G401 (cell line): ENCODE measurements around the gene SLC9A2. TPM values are rescaled to one million over a fixed set of nuclear protein-coding genes. Genes with fewer than 3 reads are reported as not detected.
A peak's percentile ranks its signal among the peaks of the same experiment; 100 is the strongest.

ENCODE experiments used
- DNase-seq: peaks from one replicate; pipeline ENCODE4 v3.0.0-alpha.2; 2015; ENCODE audit warnings: low spot score
- in situ Hi-C: cut with HindIII; loops from 2 replicates; pipeline ENCODE4 v1.10.0; 2016; ENCODE audit warnings: low sequenced_read_pairs, mixed read lengths
- total RNA-seq: library from RNA; depleted of rRNA; stranded (reverse); fragments of >200 nt; shearing (Covaris generic); gene quantifications from 2 replicates; pipeline ENCODE4 v1.2.3, GENCODE V29; 2014

The SLC9A2 gene
- total RNA-seq, 1 experiment from 2014 or later = not detected

GRCh38 chr2:102615620-102616436 is 3.5 kb upstream of the SLC9A2 start:
- peak; percentile 22 for DNase-seq
- in situ Hi-C loops = no loop called here

- DNase-seq = no peak
- in situ Hi-C loops = no loop called here
These were observed 620 bp upstream of the SLC9A2 start for GRCh38 chr2:102618452-102619413.

DNA sequence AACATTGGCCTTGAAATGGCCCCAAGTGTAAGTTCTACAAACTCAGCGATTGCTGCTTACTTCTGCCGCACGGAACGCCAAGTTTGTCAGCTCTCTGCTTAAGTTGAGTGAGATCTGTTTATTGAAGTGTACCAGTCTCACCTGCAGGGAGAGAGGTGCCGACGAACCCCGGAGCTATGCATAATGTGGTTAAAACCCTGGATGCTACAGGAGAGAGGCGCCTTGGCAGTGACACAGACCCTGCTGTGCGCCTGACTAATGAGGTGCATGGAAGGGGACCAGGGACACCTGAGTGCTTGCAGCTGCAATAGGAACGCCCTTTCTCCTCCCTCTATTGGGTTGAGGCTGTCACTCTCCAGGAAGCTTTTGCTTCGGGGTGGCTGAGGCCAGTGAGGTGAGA is 979 bp downstream of the SLC9A2 start:
- in situ Hi-C loops = no loop called here
- DNase-seq = no peak

- no peak for DNase-seq
- in situ Hi-C loops = no loop called here
These were observed 2.3 kb downstream of the SLC9A2 start for GRCh38 chr2:102621630-102622029.

DNA sequence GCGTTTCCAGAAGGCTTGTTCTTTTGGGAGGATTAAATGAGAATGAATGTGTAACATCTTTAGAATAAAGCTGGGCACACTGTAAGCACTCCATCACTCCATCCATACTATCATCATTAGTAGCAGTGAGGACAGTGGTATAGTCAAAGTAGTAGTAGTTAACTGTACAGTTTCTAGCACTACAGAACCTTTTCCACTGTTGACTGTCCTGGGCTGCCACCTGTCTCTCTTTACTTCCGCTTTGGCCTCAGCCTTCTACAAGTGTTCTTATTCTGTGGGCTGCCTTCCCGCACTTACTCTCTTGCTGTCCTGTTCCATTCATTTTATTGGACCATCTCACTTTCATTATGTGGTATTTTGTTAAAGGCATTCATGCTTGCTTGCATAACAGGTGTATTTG is 3.3 kb downstream of the SLC9A2 start:
- no peak for DNase-seq
- in situ Hi-C loops = no loop called here

DNA sequence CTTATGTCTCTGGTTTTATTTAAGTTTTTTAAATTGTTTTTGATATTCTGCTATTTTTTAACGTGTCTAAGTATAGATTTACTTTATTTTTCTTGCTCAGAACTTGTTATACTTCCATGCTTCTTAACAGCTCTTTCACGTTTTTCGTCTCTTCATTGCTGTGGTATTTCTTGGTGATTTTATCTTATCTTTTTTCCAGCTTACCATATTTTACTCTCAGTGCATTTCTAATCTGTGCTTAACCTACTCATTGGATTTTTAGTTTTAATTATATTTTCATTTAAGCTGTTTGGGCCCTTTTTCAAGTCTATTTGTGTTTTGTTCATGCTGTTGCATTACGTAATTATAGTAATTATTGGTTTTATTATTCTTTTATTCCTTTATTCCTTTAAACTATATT is 11.1 kb downstream of the SLC9A2 start:
- DNase-seq = no peak
- in situ Hi-C loops = no loop called here

DNA sequence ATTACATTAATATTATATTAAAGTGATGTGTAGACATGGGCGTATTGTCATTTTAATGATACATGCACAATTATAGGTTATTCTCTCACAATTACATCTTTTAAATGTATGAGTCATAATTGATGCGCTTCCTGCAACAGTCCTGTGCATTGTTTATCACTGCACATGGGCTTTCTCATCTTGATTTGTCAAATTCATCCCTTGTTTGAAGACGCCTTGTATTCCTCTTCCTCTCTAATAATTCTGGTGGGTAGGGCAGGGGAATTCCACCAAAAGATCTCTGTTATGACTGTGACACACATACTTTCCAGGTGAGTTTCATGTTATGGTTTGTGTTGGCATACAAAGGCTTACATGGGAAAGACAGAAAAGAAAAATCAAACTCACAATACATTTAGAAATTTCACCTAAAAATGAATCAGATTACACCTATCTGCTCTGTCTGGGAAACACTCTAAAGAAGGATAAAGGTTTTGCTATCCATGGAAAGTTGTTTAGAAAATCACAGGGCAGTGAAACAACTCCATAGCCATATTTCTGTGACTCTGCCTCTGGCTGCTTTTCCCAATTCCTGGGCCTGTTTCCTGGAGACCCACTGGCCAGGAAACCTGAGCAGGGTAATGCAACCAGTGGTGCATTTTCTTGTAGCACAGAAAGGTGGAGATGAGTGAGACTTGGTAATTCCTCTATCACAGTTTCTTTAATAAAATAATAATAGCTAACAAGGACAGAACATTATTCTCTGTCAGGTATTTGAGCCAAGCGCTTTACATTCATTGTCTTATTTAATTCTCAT is 13.2 kb downstream of the SLC9A2 start:
- in situ Hi-C loops = no loop called here
- DNase-seq = no peak

DNA sequence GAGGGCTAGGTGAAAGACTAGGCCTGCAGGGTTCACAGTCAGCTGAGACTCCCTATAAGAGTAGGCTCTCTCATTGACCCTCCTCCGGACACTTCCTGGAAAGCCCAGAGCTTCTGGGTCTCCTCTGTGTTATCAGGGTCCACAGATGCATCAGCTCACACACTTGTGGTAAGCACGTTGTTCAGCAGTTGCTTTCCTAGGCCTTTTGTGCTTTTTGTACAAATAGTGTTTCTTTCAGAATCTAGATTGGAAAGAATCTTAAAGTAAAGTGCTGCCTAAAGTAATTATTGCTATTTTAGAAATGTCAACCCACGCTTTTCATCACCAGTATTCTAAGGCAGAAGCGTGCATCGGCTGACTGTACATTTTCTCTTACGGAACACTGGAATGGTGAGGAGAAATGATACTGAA is 15.5 kb downstream of the SLC9A2 start:
- in situ Hi-C loops = no loop called here
- DNase-seq = no peak

DNA sequence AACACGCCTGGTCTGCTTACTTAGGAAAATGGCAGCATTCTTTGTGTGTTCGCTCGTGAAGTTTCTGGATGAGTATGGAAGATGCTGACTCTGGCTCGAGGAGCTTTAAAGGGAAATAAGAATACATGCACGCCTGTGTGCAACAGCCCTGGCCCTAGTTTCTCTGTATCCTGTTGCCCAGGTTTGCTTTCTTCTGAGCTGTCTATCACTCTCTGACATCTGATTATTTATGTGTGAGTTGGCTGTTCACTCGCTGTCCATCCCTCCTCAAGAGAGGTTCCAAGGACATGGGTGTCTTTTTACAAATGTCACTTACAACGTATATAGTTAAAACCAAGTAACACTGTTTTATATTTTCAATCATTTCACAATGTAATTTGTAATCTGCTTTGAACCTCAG is 16.0 kb downstream of the SLC9A2 start:
- in situ Hi-C loops = no loop called here
- no peak for DNase-seq

- in situ Hi-C loops = no loop called here
- DNase-seq = no peak
These were observed 17.0 kb downstream of the SLC9A2 start for GRCh38 chr2:102636283-102636907.

DNA sequence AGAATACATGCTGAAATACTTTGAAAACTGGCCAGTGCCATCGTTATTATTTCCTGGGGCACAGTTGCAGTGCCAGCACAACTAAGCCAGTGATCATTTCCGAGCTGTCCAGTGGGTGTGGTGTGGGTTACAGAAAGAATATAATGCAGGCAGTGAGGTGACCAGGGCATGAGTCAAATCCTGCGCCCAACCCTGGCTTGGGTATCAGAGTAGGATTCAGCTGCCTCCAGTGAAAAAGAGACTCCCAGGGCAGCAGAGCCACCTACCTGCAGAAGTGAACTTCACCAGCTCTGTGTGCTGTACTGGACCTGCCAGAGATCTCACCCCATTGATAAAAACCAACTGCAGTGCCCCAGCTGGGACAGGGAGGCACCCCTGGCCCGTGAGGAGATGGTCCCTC is 18.0 kb downstream of the SLC9A2 start:
- in situ Hi-C loops = no loop called here
- no peak for DNase-seq

GRCh38 chr2:102639429-102639828 is 20.1 kb downstream of the SLC9A2 start:
- DNase-seq = no peak
- in situ Hi-C loops = no loop called here

GRCh38 chr2:102652126-102652525 is 32.8 kb downstream of the SLC9A2 start:
- in situ Hi-C loops = no loop called here
- no peak for DNase-seq

DNA sequence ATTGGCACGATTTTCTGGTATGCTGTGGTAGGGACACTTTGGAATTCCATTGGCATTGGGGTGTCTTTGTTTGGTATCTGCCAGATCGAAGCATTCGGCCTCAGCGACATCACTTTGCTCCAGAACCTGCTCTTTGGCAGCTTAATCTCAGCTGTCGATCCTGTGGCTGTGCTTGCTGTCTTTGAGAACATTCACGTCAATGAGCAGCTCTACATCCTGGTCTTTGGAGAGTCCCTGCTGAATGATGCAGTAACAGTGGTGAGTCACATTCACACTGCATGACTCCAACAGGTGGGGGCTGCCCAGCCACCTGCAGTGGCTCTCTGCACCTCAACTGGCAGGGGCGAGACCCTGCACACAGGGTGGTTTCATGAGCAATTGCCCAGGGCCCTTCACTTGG is 38.4 kb downstream of the SLC9A2 start:
- DNase-seq = no peak
- in situ Hi-C loops = no loop called here

DNA sequence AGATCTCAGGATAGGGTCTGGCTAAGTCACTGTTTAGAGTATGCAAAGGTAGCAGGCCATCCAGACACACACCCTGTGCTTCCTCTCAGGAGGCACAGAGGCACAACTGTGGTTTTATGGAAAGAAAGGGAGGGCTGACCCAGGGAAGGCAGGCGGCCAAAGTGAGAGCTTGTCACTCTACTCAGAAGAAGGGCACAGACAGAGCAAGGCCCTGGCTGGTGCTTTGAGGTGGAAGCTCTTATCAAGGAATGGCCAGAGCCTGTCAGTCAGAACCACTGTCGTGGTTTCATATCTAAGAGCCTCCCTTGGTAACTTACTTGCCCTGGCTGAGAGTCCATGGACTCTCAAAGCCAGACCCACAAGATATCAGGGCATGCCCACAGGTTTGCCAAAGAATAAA is 40.7 kb downstream of the SLC9A2 start:
- in situ Hi-C loops = no loop called here
- DNase-seq = no peak

- no peak for DNase-seq
- in situ Hi-C loops = no loop called here
These were observed 41.2 kb downstream of the SLC9A2 start for GRCh38 chr2:102660574-102660973.

GRCh38 chr2:102661846-102662245 is 42.5 kb downstream of the SLC9A2 start:
- DNase-seq = no peak
- in situ Hi-C loops = no loop called here

- no peak for DNase-seq
- in situ Hi-C loops = no loop called here
These were observed 43.5 kb downstream of the SLC9A2 start for GRCh38 chr2:102662833-102663232.

DNA sequence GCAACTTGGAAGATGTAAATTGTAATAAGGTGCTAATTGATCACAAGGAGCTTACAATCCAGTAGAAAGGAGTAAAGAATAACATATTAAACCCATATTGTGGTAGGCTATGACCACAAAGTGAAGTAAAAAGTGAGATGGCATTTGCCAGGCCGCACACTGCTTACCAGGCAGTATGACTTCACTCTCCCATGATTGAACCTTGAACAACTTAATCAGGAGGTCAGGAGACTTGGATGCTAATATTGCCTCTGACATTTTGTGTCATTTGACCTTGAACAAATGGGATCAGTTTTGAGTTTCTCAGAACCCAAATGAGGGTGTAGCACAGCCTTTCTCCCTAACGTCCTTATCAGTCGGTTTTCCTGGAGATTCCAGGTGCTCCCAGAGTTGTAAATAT is 44.0 kb downstream of the SLC9A2 start:
- no peak for DNase-seq
- in situ Hi-C loops = no loop called here
